ENCODE measurements around the gene SPRED3.
A peak's percentile ranks its signal among the peaks of the same experiment; 100 is the strongest.
"Not testable (repeated sequence)": the region's sequence is repeated elsewhere in the genome, so short reads cannot be mapped to it uniquely, and the experiment has no call there.

The SPRED3 gene

DNA sequence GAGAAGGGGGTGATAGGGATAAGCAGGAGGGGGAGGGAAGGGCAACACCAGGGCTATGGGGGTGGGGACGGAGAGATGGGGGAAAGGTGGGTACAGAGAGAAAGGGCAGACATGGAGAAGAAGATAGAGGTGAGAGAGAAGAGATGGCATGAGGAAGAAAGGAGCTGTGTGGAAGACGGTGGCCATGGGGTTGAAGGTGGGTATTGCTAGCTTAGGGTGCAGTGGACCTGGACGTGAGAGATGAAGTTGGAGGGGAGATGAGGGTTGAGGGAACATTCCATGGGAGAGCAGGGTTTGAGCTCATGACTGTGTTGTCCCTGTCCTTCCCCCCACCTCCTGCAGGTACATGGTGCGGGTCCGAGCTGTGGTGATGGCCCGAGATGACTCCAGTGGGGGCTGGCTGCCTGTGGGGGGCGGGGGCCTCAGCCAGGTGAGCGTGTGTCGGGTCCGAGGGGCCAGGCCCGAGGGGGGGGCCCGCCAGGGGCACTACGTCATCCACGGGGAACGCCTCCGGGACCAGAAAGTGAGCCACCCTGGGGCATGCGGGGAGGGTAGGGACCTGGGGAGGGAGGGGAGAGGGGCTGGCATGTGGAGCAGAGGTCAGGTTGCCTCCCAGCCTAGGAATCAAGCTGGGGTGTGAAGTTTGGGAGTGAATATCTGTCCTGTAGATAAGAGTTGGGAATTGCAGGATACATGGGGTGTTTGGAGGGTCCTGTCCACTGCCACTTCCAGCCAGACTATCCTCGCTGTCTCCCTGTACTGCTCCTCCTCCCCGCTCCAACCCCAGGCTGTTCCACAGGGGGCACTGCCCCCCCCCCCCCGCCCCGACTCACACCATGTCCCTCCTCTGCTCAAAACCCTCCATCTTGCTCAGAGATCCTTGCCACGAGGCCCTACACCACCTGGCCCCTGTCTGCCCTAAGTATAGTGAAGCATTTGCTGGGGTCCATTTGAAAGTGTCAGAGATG, 1.7 kb downstream of the SPRED3 start:
- DNase-seq (ENCODE audit: low spot score), result no peak

DNA sequence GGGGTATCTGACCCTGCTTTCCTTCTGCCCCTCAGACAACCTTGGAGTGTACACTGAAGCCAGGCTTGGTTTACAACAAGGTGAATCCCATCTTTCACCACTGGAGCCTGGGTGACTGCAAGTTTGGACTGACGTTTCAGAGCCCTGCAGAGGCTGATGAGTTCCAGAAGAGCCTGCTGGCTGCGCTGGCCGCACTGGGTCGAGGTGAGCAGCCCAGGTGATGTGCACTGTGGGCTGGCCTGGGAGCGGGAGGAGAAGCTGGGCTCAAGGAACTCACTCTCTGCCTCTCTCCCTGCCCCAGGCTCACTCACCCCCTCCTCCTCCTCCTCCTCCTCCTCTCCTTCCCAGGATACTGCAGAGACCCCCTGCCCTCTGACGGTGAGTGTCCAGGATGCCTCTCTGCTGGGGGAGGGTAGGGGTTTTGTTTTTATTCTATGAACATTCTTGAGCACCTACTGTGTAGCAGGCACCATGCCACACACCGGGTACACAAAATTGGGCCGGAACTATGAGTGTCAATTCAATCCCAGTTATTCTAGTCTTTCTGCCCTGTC, 3.5 kb downstream of the SPRED3 start:
- DNase-seq (ENCODE audit: low spot score), result no peak

DNA sequence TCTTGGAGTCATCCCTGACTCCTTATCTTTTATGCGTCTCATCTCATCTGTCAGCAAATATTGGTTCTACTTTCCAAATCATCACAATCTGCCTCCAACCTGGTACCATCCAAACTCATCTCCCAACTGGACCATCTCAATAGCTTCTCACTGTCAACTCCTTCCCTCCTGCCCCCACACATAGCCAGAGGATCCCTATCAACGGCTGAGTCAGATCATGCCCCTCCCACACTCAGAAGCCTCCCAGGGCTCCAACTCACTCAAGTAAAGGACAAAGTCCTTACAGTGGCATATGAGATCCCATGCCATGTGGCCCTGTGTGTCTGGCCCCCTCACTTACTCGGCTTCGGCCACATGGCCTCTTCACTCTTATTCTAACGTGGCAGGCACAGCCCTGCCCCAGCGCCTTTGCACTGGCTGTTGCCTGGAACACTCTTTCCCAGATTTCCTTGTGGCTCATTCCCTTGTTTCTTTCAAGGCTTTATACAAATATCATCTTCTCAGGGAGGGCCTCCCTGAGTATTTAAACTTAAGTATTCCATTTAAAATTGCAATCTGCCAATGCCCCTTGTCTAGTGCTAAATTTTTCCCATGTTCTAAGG, 4.3 kb downstream of the SPRED3 start:
- DNase-seq (ENCODE audit: low spot score), result no peak

DNA sequence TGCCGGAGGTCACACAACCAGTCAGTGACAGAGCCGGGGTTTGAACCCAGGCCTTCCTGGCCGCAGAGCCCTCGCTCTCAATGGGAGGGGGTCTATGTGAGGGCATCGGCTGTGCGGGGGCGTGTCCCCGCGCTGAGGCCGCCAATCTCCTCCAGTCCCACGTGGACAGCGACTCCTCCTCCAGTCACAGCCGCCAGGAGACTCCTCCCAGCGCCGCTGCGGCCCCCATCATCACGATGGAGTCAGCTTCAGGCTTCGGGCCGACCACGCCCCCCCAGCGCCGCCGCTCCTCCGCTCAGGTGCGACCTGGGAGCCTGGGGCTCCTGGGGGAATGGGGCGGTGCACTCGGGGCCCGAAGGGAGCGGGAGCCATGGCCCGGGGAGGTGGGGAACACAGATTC, 6.0 kb downstream of the SPRED3 start:
- peak; percentile 86 for DNase-seq (ENCODE audit: low spot score)

DNA sequence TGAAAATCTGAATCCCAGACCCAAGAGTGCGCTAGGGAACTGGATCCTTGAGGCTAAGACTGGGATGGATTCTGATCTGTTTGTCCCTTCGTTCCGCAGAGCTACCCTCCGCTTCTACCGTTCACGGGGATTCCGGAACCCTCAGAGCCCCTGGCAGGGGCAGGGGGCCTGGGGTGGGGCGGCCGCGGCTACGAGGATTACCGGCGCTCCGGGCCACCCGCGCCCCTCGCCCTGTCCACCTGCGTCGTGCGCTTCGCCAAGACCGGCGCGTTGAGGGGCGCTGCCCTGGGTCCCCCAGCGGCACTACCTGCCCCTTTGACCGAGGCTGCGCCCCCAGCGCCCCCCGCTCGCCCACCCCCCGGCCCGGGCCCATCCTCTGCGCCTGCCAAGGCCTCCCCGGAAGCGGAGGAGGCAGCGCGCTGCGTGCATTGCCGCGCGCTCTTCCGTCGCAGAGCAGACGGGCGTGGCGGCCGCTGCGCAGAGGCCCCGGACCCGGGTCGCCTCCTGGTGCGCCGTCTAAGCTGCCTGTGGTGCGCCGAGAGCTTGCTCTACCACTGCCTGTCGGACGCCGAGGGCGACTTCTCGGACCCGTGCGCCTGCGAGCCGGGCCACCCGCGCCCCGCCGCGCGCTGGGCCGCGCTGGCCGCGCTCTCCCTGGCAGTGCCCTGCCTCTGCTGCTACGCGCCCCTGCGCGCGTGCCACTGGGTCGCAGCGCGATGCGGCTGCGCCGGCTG, 7.1 kb downstream of the SPRED3 start:
- DNase-seq (ENCODE audit: low spot score), result no peak

DNA sequence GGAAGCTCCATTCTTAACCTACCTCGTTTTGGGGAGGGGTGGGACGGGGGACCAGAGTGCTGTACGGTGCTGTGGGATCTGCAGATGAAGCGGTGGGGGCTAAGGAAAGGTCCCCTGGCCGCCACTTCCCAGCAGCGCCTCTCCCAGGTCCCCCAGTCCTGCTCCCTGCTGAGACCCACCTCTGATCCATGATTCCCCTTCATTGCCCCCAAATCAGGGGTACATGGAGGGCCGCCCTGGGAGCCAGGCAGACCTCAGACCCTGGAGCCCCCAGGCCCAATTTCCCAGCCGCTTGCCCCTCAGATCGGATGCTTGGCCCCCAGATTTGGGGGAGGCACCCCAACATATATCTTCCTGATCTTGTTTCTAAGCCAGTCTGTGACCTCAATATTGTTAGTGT, 10.6 kb downstream of the SPRED3 start:
- DNase-seq (ENCODE audit: low spot score), result no peak

DNA sequence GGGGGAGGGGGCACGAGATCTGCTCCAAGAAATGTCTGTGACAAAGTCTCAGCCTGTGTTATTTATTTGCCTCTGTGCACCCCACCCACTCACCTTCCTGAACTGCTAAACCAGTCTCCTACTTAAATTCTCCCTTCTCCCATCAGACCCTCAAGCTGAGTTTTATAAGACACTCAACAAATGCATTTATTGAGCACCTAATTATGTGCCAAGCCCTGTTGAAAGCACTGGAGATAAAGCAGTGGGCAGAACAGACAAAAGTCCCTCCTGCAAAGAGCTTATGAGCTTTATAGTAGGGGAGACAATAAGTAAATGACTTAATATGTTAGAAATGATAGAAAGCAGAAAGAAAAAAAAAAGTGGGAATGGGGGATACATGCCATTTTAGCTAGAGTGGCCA, 11.0 kb downstream of the SPRED3 start:
- DNase-seq (ENCODE audit: low spot score), result no peak

DNA sequence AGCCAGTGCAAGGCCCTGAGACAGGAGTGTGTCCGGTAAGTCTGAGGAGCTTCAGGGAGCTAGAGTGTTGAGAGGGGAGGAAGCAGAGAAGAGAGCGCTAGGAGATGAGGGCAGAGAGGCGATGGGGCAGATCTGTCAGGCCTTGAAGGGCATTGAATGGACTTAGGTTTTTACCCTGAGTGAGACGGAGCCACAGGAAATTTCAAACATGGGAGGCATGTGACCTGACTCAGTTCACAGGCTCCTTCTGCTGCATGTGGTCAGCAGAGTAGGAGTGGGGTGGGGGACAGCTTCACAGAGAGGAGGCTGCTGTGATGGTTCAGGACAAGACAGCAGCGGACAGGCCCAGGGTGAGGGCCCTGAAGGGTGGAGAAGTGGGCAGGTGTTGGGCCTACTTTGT, 11.9 kb downstream of the SPRED3 start:
- no peak for DNase-seq (ENCODE audit: low spot score)

DNA sequence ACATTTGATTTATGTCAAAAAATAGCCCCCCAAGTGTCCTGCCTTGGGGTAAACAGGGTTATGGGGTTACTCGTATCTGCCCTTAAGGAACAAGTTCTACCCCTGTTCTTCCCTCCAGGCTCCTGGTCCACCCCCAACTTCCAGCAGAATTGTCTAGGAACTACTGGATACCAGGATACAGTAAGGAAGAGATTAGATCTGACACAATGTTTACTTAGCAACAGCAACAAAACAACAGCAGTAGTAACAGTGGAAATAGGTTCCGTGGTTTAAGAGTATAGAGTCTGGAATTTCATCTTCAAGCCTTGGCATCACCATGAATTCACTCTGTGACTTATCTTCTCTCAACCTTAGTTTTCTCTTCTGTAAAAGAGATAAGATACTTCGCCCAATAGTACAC, 12.7 kb downstream of the SPRED3 start:
- no peak for DNase-seq (ENCODE audit: low spot score)

DNA sequence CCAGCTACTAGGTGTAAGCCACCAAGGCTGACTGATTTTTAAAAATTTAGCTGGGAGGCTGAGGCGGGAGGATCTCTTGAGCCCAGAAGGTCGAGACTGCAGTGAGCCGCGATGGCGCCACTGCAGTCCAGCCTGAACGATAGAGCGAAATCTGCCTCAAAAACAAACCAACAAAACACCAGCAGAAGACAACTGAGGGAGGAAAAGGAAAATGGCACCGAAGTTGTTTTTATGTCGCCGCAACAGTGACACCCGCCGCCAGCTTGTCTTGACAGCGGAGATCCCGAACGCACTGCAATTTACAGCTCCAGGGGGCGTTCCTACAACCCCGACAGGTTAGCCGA, 14.1 kb downstream of the SPRED3 start:
- DNase-seq (ENCODE audit: low spot score), result no peak

DNA sequence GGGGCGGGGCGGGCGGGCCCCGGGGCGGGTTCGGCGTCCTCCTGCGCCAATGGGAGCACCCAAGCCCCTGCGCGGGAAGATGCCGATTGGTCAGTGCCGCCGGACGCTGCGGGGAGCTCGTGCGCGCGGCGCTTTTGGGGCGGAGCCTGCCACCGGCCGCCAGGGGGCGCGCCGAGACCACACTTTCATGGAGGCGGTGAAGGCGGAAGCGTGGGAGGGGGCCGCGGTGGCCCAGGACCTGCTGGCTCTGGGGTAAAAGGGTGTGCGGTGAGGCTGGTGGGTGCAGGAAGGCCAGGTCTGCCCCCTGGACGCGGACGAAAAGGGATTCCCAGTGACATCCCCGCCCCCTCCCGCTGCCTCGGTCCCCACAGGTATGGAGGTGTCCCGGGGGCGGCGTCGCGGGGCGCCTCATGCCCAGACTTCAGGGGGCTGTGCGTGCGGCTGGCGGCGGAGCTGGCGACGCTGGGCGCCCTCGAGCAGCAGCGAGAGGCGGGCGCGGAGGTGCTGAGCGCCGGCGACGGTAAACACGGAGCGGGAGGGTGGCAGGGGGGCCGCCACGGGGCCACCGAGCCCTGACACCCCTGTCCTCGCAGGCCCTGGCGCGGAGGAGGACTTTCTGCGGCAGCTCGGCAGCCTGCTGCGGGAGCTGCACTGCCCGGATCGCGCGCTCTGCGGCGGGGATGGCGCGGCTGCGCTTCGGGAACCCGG, 14.6 kb downstream of the SPRED3 start, which contains the start of gene FAM98C:
FAM98C (plus strand) TSS at position 127 of the 708 bp plus-strand sequence; CDS start at position 188, 61 bp downstream.
- peak; percentile 99 for DNase-seq (ENCODE audit: low spot score)

DNA sequence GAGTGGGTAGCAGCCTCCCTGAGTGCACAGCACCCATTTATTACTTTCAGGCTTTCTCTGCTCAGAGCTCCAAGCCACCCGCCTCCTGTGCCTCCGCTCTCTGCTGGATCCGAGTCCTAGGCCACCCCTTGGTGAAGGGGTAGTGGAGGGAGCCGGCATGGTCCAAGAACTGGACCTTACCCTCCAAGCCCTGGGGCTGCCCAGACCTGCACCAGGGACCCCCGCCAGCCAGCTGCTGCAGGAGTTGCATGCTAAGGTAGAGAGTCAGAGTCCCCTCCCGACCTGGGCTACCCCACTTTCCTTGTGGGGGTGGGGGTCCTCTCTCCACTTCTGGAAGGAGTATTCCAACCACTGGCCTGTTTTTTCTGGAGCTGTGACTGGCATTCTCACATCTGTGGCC, 16.4 kb downstream of the SPRED3 start:
- no peak for DNase-seq (ENCODE audit: low spot score)

DNA sequence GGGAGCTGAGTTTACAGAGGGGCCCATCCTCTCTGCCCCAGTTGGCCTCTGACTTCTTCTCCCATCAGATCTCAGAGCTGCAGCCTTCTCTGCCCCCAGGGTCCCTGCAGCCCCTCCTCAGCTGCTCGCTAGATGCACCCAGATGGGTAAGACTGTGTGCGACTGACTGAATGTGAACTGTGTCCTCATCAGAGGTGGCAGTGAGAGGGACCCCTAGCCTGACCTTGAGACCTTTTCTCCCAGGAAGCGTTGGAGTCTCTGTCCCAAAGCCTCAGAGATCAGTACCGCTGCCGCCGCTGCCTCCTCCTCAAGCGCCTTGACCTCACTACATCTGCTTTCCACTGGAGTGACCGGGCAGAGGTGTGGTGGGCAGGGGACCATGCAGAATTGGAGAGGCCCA, 16.8 kb downstream of the SPRED3 start:
- no peak for DNase-seq (ENCODE audit: low spot score)

DNA sequence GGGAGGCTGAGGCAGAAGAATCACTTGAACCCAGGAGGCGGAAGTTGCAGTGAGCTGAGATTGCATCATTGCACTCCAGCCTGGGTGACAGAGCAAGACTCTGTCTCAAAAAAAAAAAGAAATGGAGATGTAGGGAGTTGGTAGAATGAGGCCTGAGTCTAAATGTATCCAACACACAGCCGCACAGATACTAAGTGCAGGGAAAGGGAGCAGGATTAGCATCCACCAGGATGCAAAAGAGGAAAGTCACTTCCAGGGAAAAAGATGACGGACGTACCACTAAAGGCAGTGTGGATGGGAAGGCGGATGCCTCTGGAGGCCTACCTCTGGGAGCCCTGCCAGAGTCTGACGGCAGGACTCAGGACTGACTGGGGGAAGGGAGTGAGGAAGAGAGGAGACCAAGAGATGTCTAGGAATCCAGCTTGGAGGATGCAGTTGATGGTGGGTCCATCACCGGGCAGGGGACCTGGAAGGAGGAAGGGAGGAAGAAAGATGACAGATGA, 21.2 kb downstream of the SPRED3 start:
- DNase-seq (ENCODE audit: low spot score), result no peak

DNA sequence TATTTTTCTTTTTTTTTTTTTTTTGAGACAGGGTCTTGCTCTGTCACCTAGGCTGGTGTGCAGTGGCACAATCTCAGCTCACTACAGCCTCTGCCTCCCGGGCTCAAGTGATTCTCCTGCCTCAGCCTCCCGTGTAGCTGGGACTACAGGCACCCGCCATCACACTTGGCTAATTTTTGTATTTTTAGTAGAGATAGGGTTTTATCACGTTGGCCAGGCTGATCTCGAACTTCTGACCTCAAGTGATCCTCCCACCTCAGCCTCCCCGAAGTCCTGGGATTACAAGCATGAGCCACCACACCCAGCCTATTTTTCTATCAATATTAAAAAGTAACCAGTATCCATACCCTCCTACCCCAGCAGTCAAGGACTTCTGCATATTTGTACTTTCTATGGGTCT, 21.9 kb downstream of the SPRED3 start:
- DNase-seq (ENCODE audit: low spot score), result not testable (repeated sequence)

DNA sequence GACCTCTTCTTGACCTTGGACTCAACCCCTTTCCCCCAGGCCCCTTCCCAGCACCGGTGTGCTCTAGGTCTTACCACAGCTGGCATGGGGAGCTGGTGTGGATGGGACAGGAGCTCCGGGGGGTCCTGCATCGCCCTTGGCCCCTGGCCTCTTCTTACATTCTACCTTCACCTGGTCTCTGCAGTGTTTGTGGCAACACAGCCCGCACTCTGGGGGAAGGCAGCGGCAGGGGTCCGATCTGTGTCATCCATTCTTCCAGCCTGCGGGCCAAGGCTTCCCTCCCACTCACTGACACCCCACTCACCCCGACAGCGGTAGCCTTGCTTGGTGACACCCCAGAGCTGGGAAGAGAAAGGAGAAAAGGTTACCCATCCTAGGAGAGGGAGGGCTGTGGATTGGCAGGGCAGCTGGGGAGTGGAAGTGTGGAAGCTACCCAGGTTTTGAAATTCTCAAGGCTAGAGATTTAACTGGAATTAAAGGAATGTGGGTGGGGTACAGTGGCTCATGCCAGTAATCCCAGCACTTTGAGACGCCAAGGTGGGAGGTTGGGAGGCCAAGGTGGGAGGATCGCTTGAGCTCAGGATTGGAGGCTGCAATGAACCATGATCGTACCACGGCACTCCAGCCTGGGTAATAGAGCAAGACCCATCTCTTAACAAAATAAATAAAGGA, 22.7 kb downstream of the SPRED3 start:
- no peak for DNase-seq (ENCODE audit: low spot score)

DNA sequence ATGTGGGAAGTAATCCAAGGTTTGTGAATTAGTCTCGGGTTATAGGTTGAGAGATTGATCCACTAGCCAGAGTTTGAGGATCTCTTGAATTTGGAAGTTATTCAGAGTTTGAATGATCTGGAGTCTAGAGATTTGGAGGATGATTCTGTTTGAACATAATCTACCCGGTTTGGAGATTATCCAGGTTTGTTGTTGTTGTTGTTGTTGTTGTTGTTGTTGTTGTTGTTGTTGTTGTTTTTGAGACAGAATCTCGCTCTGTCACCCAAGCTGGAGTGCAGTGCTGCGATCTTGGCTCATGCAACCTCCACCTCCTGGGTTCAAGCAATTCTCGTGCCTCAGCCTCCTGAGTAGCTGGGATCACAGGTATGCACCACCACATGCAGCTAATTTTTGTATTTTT, 23.4 kb downstream of the SPRED3 start:
- DNase-seq (ENCODE audit: low spot score), result not testable (repeated sequence)

DNA sequence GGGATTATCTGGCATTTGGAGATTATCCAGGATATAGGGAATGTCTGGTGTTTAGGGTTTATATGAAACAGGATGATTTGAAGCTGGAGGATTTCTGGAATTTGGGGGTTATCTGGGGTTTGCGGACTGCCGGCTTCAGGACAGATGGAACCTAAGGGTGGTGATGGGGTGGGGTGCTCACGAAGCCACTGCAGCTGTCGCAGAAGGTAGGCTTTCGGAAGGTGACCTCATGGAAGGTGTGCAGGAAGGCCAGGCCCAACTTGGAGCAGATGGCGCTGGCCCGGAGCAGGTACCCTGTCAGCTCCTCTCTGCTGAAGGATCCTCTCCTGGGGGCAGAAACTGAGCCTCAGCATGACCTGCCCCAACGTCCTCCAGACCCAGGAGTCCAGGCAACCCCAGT, 24.0 kb downstream of the SPRED3 start:
- no peak for DNase-seq (ENCODE audit: low spot score)

DNA sequence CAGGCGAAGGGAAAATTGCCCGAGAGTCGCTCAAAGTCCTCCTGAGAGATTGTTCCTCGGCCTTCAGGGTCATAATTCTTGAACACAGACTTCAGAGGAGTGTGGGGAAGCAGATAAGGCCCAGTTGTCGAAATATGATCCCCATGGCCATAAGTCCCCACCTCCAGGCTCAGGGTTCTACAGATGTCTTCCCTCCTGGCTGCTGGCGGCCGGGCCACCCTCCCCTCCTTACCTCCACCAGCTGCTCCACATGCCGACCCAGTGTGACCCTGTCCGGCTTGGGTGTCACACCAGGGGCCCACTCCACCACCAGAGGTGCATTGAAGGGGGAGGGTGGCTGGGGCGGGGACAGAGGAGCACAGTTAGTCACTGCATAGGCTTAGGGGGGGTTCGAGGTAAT, 24.5 kb downstream of the SPRED3 start:
- DNase-seq (ENCODE audit: low spot score), result no peak

DNA sequence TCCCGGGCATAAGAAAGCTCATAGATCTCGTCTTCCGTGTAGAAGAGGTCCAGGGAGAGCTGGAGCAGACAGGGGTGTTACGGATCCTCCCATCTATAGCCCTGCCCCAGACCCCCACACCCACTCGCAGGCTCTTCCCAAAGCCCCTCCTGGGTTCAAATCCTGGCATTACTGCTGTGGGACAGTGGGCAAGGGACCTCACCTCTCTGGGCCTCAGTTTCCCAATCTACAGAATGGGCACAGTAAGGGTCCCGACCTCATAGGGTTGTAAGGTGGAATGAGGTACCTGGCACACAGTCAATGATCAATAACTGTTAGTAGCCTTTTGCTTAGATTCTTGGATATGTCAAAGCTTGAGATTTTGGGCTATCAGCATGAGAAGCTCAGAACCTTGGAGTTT, 24.9 kb downstream of the SPRED3 start:
- no peak for DNase-seq (ENCODE audit: low spot score)

DNA sequence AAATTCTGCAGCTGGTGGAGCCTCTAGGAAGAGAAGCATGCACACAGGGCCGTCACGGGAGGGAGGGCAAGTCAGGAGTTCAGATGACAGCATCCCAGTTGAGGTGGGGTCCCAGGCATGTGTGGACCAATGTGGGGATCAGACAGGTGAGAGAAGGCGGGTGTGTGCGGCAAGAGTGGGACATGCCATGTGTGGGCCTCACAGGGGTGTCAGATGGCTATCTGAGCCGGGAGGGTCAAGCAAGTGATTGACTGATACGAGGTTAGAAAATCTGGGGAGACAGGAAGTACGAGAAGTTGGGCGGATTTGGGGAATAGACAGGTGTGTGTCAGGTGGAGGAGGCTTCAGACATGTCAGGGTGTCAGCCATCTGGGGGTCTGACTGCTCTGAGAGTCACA, 28.6 kb downstream of the SPRED3 start:
- no peak for DNase-seq (ENCODE audit: low spot score)
